Adipocyte (in vitro differentiated cells): ENCODE measurements around the gene FOXP3.

Experiments
- DNase-seq: peaks from one replicate; pipeline ENCODE4 v3.0.0-alpha.2; 2015; ENCODE audit warnings: low read depth
- H3K27me3 ChIP-seq: replicated peaks from 2 replicates; pipeline ENCODE4 v1.7.0; 2013; ENCODE audit warnings: mild to moderate bottlenecking, low read length, moderate library complexity; ENCODE audit not compliant: control insufficient read depth, insufficient read depth
- H3K36me3 ChIP-seq: 2 replicates; pipeline ENCODE4 v1.7.0; 2013; ENCODE audit warnings: low read length, mild to moderate bottlenecking, moderate library complexity; ENCODE audit not compliant: control insufficient read depth, insufficient read depth, severe bottlenecking
- H3K4me1 ChIP-seq: 2 replicates; pipeline ENCODE4 v1.7.0; 2013; ENCODE audit warnings: mild to moderate bottlenecking, low read length, moderate library complexity; ENCODE audit not compliant: control insufficient read depth, insufficient read depth
- H3K4me3 ChIP-seq: 2 replicates; pipeline ENCODE4 v1.7.0; 2013; ENCODE audit warnings: mild to moderate bottlenecking, low read length, moderate library complexity
- H3K9ac ChIP-seq: 2 replicates; pipeline ENCODE4 v1.7.0; 2013; ENCODE audit warnings: mild to moderate bottlenecking, low read length, moderate library complexity
- H3K9me3 ChIP-seq: 2 replicates; pipeline ENCODE4 v1.7.0; 2013; ENCODE audit warnings: mild to moderate bottlenecking, low read length, moderate library complexity; ENCODE audit not compliant: control insufficient read depth

Gene FOXP3

GRCh38 chrX:49231333-49232000 is 33.0 kb downstream of the FOXP3 start:
- peaks cover 2% of the 10 kb centered on the region for H3K4me1 ChIP-seq
- H3K36me3 ChIP-seq: no peaks in the 10 kb centered on the region
- DNase-seq: no peak
- no peaks in the 10 kb centered on the region for H3K9me3 ChIP-seq
- no peak overlapping the region for H3K4me3 ChIP-seq
- H3K27me3 ChIP-seq: peaks cover 7% of the 10 kb centered on the region
- H3K9ac ChIP-seq: no peak overlapping the region

GRCh38 chrX:49230500-49231232 is 33.8 kb downstream of the FOXP3 start:
- no peaks in the 10 kb centered on the region for H3K9me3 ChIP-seq
- no peaks in the 10 kb centered on the region for H3K4me1 ChIP-seq
- no peak overlapping the region for H3K9ac ChIP-seq
- peaks cover 7% of the 10 kb centered on the region for H3K27me3 ChIP-seq
- DNase-seq: no peak
- H3K36me3 ChIP-seq: no peaks in the 10 kb centered on the region
- H3K4me3 ChIP-seq: peak overlapping the region; percentile 12

GRCh38 chrX:49228185-49228584 is 36.3 kb downstream of the FOXP3 start:
- Histone ChIP-seq H3K9me3 (no peaks in the 10 kb centered on the region), H3K4me1 (no peaks in the 10 kb centered on the region), H3K27me3 (peaks cover 24% of the 10 kb centered on the region), H3K4me3 (no peak overlapping the region), H3K36me3 (no peaks in the 10 kb centered on the region), H3K9ac (no peak overlapping the region)
- DNase-seq: no peak

GRCh38 chrX:49227726-49228125 is 36.8 kb downstream of the FOXP3 start:
- Histone ChIP-seq H3K4me3 (no peak overlapping the region), H3K9ac (no peak overlapping the region), H3K27me3 (peaks cover 24% of the 10 kb centered on the region), H3K4me1 (no peaks in the 10 kb centered on the region), H3K36me3 (no peaks in the 10 kb centered on the region), H3K9me3 (no peaks in the 10 kb centered on the region)
- DNase-seq: no peak

- H3K9ac ChIP-seq: no peak overlapping the region
- H3K9me3 ChIP-seq: no peaks in the 10 kb centered on the region
- DNase-seq: no peak
- H3K27me3 ChIP-seq: peaks cover 24% of the 10 kb centered on the region
- H3K4me3 ChIP-seq: no peak overlapping the region
- H3K4me1 ChIP-seq: no peaks in the 10 kb centered on the region
- no peaks in the 10 kb centered on the region for H3K36me3 ChIP-seq
These were observed 37.6 kb downstream of the FOXP3 start for GRCh38 chrX:49226946-49227345.

- Histone ChIP-seq H3K9me3 (no peaks in the 10 kb centered on the region), H3K4me3 (no peak overlapping the region), H3K36me3 (no peaks in the 10 kb centered on the region), H3K4me1 (no peaks in the 10 kb centered on the region), H3K9ac (no peak overlapping the region), H3K27me3 (peaks cover 24% of the 10 kb centered on the region)
- no peak for DNase-seq
These were observed 38.7 kb downstream of the FOXP3 start for GRCh38 chrX:49225858-49226257.

GRCh38 chrX:49221868-49222267 is 42.6 kb downstream of the FOXP3 start:
- H3K4me1 ChIP-seq: no peaks in the 10 kb centered on the region
- H3K27me3 ChIP-seq: peaks cover 40% of the 10 kb centered on the region
- no peak overlapping the region for H3K9ac ChIP-seq
- no peaks in the 10 kb centered on the region for H3K36me3 ChIP-seq
- DNase-seq: no peak
- no peak overlapping the region for H3K4me3 ChIP-seq
- H3K9me3 ChIP-seq: no peaks in the 10 kb centered on the region

- peaks cover 42% of the 10 kb centered on the region for H3K27me3 ChIP-seq
These were observed 44.4 kb downstream of the FOXP3 start for GRCh38 chrX:49220100-49220499.

GRCh38 chrX:49214996-49215526 is 49.4 kb downstream of the FOXP3 start:
- Histone ChIP-seq H3K9ac (no peak overlapping the region), H3K4me1 (no peaks in the 10 kb centered on the region), H3K9me3 (no peaks in the 10 kb centered on the region), H3K27me3 (peaks cover 51% of the 10 kb centered on the region), H3K4me3 (no peak overlapping the region), H3K36me3 (no peaks in the 10 kb centered on the region)
- no peak for DNase-seq

More at GRCh38 chrX:49220100-49220499, 44.4 kb downstream of the FOXP3 start:
- Histone ChIP-seq H3K4me3 (no peak overlapping the region), H3K9me3 (no peaks in the 10 kb centered on the region), H3K9ac (no peak overlapping the region), H3K4me1 (no peaks in the 10 kb centered on the region), H3K36me3 (no peaks in the 10 kb centered on the region)
- DNase-seq: no peak

GRCh38 chrX:49214416-49214815 is 50.1 kb downstream of the FOXP3 start:
- Histone ChIP-seq H3K4me1 (no peaks in the 10 kb centered on the region), H3K36me3 (no peaks in the 10 kb centered on the region), H3K4me3 (no peak overlapping the region), H3K9ac (no peak overlapping the region), H3K9me3 (no peaks in the 10 kb centered on the region), H3K27me3 (peaks cover 46% of the 10 kb centered on the region)
- DNase-seq: no peak

- Histone ChIP-seq H3K9me3 (no peaks in the 10 kb centered on the region), H3K4me1 (no peaks in the 10 kb centered on the region), H3K4me3 (no peak overlapping the region), H3K27me3 (peaks cover 42% of the 10 kb centered on the region), H3K9ac (no peak overlapping the region), H3K36me3 (no peaks in the 10 kb centered on the region)
- DNase-seq: no peak
These were observed 51.6 kb downstream of the FOXP3 start for GRCh38 chrX:49212861-49213260.
